Measurements from ENCODE around the gene RARA. TPM values are rescaled to one million over a fixed set of nuclear protein-coding genes. Genes with fewer than 3 reads are reported as not detected.

The RARA gene
- 15.9 and 17.8 TPM in 2 replicates for total RNA-seq (2014; rRNA removed; shearing (Covaris generic))
- 7.4 and 8.7 TPM in 2 replicates for polyA plus RNA-seq (2016; fragmentation: Nextera tagmentation; extraction: Ambion mirVana)
- long read RNA-seq, partial matches to known transcripts, result 0 of 5 reads
- long read RNA-seq, other reads (novel, unspliced or antisense), result 3 of 5 reads

DNA sequence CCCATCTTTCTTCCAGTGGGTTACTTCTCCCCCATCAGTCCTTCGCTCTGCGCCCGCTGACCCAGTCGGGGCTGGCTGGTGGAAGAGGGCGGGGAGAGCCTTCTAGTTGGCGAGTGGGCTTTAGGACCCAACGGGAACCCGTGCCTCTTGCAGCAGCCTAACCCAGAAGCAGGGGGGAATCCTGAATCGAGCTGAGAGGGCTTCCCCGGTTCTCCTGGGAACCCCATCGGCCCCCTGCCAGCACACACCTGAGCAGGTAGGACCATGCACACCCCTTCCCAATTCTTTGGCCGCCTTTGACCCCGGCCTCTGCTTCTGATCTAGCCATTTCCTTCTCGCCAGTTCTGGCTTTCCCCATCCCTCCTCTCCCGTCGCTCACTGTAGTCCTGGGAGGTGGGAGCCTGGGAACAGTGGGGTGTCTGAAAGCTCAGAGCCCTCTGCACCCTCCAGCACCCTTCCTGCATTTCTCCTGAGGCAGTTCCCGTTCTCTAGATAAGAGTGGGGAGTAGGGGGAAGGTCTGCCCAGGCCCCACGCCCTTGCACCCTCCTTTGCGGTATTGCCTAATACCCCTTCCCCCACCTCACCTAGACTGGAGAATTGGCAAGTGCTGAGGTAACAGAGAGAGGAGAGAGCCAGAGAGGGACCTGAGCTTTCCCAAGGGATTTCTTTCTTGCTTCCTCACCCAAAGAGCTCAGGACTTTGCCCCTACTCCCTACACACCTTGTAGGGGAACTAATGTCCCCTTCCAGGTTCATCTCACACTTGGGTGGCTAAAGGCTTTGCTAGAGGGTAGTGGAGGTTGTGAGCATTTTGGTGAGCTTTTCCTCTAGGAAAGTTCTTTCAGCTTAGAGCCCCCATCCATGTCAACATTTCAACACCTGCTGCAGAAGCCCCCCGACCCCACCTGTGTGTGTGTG, at the start of gene RARA:
Gene RARA (plus strand): TSS at position 150 of the 918 bp plus-strand sequence. CDS start 22,039 bp downstream, outside the sequence.
- no peaks in the 10 kb centered on the region for H3K79me2 ChIP-seq (replicated peaks; ENCODE audit: insufficient read depth)
- peaks cover 25% of the 10 kb centered on the region; the same call in 1 of the 2 replicates for H3F3A ChIP-seq (replicated peaks; ENCODE audit: low read depth)
- H3K4me3 ChIP-seq, result peak within 1 kb of the TSS; percentile 92
- peaks cover 49% of the 10 kb centered on the region for H3K4me1 ChIP-seq (ENCODE audit: insufficient read depth)
- peak within 1 kb of the TSS; percentile 86 for H2AFZ ChIP-seq
- no peak within 1 kb of the TSS; the same call in 1 of the 2 replicates for H3K27ac Mint-ChIP-seq
- peak within 1 kb of the TSS; percentile 91 for H3K4me2 ChIP-seq
- no peaks in the 10 kb centered on the region for H3K9me2 ChIP-seq (ENCODE audit: insufficient read depth)
- no peak for TF ChIP-seq JUNB (IDR thresholded peaks at IDR 0.05; ENCODE audit: unreplicated experiment)
- TF ChIP-seq, protein P1, sequence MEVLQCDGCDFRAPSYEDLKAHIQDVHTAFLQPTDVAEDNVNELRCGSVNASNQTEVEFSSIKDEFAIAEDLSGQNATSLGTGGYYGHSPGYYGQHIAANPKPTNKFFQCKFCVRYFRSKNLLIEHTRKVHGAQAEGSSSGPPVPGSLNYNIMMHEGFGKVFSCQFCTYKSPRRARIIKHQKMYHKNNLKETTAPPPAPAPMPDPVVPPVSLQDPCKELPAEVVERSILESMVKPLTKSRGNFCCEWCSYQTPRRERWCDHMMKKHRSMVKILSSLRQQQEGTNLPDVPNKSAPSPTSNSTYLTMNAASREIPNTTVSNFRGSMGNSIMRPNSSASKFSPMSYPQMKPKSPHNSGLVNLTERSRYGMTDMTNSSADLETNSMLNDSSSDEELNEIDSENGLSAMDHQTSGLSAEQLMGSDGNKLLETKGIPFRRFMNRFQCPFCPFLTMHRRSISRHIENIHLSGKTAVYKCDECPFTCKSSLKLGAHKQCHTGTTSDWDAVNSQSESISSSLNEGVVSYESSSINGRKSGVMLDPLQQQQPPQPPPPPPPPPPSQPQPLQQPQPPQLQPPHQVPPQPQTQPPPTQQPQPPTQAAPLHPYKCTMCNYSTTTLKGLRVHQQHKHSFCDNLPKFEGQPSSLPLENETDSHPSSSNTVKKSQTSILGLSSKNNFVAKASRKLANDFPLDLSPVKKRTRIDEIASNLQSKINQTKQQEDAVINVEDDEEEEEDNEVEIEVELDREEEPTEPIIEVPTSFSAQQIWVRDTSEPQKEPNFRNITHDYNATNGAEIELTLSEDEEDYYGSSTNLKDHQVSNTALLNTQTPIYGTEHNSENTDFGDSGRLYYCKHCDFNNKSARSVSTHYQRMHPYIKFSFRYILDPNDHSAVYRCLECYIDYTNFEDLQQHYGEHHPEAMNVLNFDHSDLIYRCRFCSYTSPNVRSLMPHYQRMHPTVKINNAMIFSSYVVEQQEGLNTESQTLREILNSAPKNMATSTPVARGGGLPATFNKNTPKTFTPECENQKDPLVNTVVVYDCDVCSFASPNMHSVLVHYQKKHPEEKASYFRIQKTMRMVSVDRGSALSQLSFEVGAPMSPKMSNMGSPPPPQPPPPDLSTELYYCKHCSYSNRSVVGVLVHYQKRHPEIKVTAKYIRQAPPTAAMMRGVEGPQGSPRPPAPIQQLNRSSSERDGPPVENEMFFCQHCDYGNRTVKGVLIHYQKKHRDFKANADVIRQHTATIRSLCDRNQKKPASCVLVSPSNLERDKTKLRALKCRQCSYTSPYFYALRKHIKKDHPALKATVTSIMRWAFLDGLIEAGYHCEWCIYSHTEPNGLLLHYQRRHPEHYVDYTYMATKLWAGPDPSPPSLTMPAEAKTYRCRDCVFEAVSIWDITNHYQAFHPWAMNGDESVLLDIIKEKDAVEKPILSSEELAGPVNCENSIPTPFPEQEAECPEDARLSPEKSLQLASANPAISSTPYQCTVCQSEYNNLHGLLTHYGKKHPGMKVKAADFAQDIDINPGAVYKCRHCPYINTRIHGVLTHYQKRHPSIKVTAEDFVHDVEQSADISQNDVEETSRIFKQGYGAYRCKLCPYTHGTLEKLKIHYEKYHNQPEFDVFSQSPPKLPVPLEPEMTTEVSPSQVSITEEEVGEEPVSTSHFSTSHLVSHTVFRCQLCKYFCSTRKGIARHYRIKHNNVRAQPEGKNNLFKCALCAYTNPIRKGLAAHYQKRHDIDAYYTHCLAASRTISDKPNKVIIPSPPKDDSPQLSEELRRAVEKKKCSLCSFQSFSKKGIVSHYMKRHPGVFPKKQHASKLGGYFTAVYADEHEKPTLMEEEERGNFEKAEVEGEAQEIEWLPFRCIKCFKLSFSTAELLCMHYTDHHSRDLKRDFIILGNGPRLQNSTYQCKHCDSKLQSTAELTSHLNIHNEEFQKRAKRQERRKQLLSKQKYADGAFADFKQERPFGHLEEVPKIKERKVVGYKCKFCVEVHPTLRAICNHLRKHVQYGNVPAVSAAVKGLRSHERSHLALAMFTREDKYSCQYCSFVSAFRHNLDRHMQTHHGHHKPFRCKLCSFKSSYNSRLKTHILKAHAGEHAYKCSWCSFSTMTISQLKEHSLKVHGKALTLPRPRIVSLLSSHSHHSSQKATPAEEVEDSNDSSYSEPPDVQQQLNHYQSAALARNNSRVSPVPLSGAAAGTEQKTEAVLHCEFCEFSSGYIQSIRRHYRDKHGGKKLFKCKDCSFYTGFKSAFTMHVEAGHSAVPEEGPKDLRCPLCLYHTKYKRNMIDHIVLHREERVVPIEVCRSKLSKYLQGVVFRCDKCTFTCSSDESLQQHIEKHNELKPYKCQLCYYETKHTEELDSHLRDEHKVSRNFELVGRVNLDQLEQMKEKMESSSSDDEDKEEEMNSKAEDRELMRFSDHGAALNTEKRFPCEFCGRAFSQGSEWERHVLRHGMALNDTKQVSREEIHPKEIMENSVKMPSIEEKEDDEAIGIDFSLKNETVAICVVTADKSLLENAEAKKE (CRISPR knock-in tag; IDR thresholded peaks at IDR 0.05), result no peak
- TF ChIP-seq REST (IDR thresholded peaks at IDR 0.05; ENCODE audit: unreplicated experiment), result no peak
- peak; percentile 65 for TF ChIP-seq POLR2AphosphoS5 (IDR thresholded peaks at IDR 0.05; ENCODE audit: low read depth)
- H3K36me3 ChIP-seq (ENCODE audit: insufficient read depth), result no peaks in the 10 kb centered on the region
- H3K4me1 Mint-ChIP-seq, result peaks cover 45% of the 10 kb centered on the region
- H3K27me3 ChIP-seq (ENCODE audit: insufficient read depth), result peaks cover 10% of the 10 kb centered on the region; the same call in 1 of the 2 replicates
- H4K20me1 ChIP-seq (replicated peaks; ENCODE audit: insufficient read depth), result peaks cover 12% of the 10 kb centered on the region; the same call in 1 of the 2 replicates
- H3K36me3 Mint-ChIP-seq (ENCODE audit: low read depth), result peaks cover 3% of the 10 kb centered on the region; the same call in 2 of the 3 replicates
- no peak within 1 kb of the TSS for H3K27ac ChIP-seq (ENCODE audit: low read depth)
- H3K4me3 Mint-ChIP-seq, result no peak within 1 kb of the TSS
- peaks cover 15% of the 10 kb centered on the region for H3K27me3 Mint-ChIP-seq (ENCODE audit: insufficient read depth, low read depth, poor library complexity)
- ATAC-seq (peak; percentile 79), DNase-seq (ENCODE audit: low spot score) (peak; percentile 95)
- no peaks in the 10 kb centered on the region for H3K9me3 Mint-ChIP-seq
